HG03103 (cell line): ENCODE results near the gene SPN.
"Not testable (repeated sequence)": the region's sequence is repeated elsewhere in the genome, so short reads cannot be mapped to it uniquely, and the experiment has no call there.

Source experiments
- ATAC-seq: cut with Tn5 transposase; IDR thresholded peaks from one replicate; pipeline ENCODE4 v1.9.1; 2021; ENCODE audit warnings: low read depth; ENCODE audit not compliant: unreplicated experiment

The SPN gene

GRCh38 chr16:29663016-29663806 lies at the start of gene SPN:
SPN (plus strand) TSS chr16:29663247; CDS start chr16:29663729, 482 bp downstream.
- ATAC-seq, result no peak

- ATAC-seq, result peak; percentile 40
These were observed 49.6 kb upstream of the SPN start for GRCh38 chr16:29613307-29614057.

- not testable (repeated sequence) for ATAC-seq
These were observed 48.2 kb upstream of the SPN start for GRCh38 chr16:29614691-29615314.

- ATAC-seq, result not testable (repeated sequence)
These were observed 46.9 kb upstream of the SPN start for GRCh38 chr16:29616127-29616526.

- ATAC-seq, result not testable (repeated sequence)
These were observed 42.5 kb upstream of the SPN start for GRCh38 chr16:29620591-29620990.

DNA sequence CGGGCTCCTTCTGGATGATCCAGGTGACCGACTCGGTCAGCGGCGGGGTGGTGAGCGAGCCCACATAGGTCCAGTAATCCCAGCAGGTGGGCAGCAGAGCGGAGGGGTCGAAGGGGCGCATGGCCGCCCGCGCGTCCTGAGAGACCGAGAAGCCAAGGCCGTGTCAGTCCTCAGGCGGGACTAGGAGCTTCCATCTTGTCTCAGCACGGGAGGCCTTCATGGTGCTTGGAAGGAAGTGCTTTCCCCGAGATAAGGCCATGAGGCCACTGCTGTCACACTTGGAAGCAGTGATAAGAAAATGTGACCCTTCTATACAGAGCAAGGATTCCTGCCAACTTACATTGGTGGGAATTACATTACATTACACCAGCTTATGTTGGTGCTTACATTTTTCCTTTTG lies 40.3 kb upstream of the SPN start:
- ATAC-seq, result not testable (repeated sequence)

DNA sequence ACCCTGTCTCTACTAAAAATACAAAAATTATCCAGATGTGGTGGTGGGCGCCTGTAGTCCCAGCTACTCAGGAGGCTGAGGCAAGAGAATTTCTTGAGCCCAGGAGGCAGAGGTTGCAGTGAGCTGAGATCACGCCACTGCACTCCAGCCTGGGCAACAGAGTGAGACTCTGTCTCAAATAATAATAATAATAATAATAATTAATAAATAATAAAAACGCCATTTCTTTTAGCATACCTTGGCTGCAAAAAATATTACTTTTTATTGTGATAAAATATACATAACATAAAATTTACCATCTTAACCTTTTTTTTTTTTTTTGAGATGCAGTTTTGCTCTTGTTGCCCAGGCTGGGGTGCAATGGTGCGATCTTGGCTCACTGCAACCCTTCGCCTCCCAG lies 39.8 kb upstream of the SPN start:
- not testable (repeated sequence) for ATAC-seq

DNA sequence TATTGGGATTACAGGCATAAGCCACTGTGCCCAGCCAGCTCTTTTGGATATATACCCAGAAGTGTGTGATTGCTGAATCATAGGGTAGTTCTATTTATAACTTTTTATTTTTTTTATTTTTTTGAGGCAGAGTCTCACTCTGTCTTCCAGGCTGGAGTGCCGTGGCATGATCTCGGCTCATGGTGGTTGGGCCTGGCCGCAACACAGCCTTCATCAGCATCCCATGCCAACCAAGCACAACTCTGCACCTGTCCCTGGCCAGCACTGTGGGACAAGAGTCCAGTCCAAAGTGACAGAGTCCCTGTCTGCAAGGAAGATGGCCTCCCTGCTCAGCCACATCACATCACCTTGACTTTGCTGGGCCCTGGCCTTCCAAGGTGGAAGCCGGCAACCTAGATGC lies 37.9 kb upstream of the SPN start:
- ATAC-seq, result not testable (repeated sequence)

DNA sequence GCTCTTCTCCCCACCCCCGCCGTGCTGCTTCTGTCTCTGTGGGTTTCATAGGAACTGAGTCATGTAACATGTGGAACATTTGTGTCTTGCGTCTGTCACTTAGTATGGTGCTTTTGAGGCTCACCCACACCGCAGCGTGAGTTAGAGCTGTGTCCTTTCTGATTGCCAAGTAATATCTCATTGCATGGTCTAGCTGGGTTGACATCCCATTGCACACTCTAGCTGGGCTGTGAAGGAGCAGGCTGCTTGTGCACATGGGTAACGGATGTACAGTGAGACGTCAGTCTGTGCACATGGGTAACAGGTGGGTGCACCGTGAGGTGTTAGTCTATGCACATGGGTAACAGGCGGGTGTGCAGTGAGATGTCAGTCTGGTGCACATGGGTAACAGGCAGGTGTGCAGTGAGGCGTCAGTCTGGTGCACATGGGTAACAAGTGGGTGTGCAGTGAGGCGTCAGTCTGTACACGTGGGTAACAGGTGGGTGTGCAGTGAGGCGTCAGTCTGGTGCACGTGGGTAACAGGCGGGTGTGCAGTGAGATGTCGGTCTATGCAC lies 36.2 kb upstream of the SPN start:
- peak; percentile 50 for ATAC-seq

GRCh38 chr16:29627661-29628075 lies 35.4 kb upstream of the SPN start:
- not testable (repeated sequence) for ATAC-seq

- not testable (repeated sequence) for ATAC-seq
These were observed 34.3 kb upstream of the SPN start for GRCh38 chr16:29628707-29629106.

DNA sequence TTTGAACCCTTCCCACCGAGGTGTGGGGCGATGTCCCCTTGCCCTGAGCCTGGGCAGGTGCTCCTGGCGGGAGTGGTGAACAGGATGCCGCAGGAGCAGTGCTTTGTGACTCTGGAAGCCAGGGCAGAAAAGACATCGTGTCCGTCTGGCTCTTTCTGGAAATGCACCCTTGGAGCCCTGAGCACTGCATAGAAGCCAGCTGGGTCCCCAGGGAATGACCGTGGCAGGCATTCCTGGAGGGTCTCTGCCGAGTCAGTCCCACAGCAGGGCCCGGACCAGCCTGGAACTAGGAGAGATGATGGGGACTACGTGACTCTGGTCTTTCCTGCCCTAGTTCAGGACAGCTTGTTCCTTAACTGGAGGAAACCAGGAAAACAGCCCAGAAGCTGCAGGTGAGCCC lies 33.7 kb upstream of the SPN start:
- ATAC-seq, result not testable (repeated sequence)

GRCh38 chr16:29631658-29632057 lies 31.4 kb upstream of the SPN start:
- not testable (repeated sequence) for ATAC-seq

DNA sequence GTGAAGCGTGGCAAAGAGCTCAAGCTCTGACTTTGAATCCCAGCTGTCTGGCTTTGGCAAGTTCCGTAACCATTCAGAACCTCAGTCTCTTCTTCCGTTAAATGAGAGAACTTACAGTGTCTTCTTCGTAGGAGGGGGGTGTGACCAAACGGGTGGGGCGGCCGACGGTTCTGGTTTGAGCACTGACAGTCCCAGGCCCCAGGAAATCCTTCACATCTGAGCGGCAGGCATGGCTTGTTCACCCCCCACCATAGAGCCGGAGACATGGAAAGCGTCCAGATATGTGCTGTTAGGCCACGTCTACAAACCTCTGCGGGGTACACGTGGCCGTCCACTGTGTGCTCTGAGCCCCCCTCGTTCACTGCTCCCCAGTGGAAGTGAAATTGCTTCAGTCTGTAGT lies 27.1 kb upstream of the SPN start:
- ATAC-seq, result not testable (repeated sequence)

DNA sequence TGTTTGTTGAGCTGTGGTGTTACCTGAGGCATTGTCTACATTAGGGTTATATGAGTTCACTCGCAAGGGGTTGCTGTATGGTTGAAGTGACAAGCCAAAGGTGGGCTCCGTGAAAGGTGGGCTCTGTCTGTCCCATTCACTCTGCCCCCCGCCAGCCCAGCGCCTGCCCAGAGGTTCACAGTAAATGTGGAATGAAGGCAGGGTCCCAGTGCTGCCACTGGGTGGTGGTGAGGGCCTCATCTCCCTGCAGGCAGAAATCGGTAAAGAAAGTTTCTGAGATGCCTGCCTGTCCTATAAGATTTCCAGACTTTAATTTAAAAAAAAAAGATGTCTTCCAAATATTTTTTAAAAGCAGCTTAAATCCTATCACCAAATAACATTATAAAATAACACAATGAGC lies 26.7 kb upstream of the SPN start:
- not testable (repeated sequence) for ATAC-seq

DNA sequence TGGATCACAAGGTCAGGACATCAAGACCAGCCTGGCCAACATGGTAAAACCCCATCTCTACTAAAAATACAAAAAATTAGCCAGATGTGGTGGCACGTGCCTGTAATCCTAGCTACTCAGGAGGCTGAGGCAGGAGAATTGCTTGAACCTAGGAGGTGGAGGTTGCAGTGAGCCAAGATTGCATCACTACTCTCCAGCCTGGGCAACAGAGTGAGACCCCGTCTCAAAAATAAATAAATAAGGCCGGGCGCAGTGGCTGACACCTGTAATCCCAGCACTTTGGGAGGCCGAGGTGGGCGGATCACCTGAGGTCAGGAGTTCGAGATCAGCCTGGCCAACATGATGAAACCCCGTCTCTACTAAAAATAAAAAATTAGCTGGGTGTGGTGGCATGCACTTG lies 24.3 kb upstream of the SPN start:
- not testable (repeated sequence) for ATAC-seq

GRCh38 chr16:29641561-29641960 lies 21.5 kb upstream of the SPN start:
- no peak for ATAC-seq

GRCh38 chr16:29643596-29643995 lies 19.5 kb upstream of the SPN start:
- no peak for ATAC-seq

GRCh38 chr16:29644338-29644857 lies 18.6 kb upstream of the SPN start:
- peak; percentile 51 for ATAC-seq

- no peak for ATAC-seq
These were observed 17.9 kb upstream of the SPN start for GRCh38 chr16:29644973-29645693.
